Stimulated activated CD8-positive, alpha-beta memory T cell treated with anti-CD3 and anti-CD28 coated beads, Interleukin-7, amount 100 ng/mL, for 48 hours (primary cell): ENCODE measurements around the gene TCP1.
"Not testable (repeated sequence)": the region's sequence is repeated elsewhere in the genome, so short reads cannot be mapped to it uniquely, and the experiment has no call there.

Experiments used
- DNase-seq, 2 donors: peaks; one replicate each; pipeline ENCODE4 v3.0.0-alpha.2; 2020; ENCODE audit warnings: low read depth in 1 of 2; ENCODE audit errors: extremely low read depth in 1 of 2

TCP1 gene

DNA sequence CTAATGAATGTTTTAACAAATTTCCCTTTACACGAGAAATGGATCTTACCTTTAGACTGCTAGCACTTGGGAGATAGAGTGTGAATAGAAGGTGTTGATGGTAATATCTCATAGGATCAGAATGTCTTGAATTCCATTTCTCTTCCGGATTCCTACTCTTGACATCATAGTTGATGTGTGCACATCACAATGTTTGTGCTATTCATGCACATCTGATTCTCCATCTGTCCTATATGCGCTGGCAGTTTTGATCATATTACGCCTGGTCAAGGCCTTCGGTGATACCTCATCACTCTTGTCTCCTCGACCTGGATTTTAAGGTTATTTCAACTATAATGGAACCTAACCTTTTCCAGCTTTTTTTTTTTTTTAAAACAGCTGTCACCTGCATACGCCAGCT lies 44.3 kb downstream of the TCP1 start:
- DNase-seq, result no peak

DNA sequence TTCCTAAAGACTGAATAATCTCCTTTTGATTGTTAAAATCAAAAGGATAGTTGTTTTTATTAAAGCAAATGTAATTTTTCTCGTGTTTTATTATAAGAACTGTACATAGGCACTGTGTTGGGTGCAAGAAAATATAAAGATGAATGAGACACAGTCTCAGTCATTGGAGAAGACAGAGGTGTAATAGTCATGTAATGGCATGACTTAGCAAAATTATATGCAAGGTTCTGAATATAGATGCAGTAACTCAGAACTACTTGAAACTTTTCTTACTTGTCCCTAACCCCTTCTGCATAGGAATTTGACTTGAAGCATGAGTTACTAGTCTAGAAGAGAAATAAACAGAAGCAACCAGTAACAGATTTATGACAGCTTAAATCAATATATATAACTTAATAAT lies 47.2 kb downstream of the TCP1 start:
- no peak for DNase-seq

DNA sequence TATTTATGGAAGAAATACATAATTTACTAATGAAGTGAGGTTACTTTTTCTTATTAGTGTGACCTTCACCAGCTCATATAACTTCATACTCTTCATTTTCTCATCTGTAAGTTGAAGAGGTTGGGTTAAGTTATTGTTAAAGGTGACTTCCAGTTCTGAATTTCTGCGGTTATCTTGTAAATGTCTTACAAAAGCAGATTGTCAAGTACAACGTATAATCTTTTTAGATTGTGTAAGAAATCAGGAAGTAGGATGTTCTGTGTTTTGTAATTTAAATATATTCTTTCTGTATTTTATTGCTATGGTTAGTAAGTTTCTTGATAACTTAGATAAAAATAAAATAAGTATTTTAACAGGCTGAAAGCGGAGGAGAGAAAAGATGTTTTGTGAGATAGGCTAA lies 50.1 kb downstream of the TCP1 start:
- DNase-seq, result no peak

DNA sequence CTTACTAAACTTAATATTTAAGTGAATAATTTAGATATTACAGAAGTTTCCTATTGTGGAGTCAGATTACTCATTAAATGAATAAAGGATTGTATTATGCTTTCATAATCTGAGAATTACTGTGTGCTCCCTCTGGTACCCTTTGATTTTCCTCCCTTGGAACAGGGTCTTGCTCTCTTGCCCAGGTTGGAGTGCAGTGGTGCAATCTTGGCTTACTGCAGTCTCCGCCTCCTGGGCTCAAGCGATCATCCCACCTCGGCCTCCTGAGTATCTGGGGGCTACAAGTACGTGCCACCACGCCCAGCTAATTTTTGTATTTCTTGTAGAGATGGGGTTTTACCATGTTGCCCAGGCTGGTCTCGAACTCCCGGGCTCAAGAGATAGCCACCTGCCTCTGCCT lies 52.5 kb downstream of the TCP1 start:
- DNase-seq, result no peak

DNA sequence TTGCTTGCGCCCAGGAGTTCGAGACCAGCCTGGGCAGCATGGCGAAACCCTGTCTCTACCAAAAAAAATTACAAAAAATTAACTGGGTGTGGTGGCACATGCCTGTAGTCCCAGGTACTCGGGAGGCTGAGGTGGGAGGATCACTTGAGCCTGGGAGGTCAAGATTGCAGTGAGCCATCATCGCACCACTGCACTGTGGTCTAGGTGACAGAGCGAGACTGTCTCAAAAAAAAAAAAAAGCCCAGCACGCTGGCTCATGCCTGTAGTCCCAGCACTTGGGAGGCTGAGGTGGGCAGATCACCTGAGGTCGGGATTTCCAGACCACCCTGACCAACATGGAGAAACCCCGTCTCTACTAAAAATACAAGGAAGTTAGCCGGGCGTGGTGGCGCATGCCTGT lies 56.0 kb downstream of the TCP1 start:
- not testable (repeated sequence) for DNase-seq

DNA sequence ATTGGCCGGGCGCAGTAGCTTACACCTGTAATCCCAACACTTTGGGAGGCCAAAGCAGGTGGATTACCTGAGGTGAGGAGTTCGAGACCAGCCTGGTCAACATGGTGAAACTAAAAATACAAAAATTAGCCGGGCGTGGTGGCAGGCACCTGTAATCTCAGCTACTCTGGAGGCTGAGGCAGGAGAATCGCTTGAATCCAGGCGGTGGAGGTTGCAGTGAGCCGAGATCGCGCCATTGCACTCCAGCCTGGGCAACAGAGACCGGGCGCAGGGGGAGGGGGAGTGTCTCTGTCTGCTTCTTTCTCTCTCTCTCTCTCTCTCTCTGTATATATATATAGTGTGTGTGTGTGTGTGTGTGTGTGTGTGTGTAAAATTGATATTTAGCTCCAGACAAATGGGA lies 56.9 kb downstream of the TCP1 start:
- not testable (repeated sequence) for DNase-seq

DNA sequence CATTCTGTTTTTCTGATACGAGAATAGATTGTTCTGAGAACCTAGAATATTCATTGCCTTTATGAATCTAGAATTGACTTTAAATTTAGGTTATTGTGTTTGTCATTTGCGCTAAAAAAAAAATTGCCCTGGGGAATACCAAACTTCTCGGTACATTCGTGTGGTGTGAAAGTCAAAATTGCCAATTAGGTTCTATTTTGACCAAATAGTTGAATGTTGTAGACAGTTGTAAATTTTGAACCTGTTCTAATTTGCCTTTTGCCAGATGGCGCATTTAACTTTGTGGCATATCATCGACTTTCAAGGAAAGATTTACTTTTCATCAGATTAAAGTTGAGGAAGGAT lies 59.1 kb downstream of the TCP1 start:
- DNase-seq, result no peak

DNA sequence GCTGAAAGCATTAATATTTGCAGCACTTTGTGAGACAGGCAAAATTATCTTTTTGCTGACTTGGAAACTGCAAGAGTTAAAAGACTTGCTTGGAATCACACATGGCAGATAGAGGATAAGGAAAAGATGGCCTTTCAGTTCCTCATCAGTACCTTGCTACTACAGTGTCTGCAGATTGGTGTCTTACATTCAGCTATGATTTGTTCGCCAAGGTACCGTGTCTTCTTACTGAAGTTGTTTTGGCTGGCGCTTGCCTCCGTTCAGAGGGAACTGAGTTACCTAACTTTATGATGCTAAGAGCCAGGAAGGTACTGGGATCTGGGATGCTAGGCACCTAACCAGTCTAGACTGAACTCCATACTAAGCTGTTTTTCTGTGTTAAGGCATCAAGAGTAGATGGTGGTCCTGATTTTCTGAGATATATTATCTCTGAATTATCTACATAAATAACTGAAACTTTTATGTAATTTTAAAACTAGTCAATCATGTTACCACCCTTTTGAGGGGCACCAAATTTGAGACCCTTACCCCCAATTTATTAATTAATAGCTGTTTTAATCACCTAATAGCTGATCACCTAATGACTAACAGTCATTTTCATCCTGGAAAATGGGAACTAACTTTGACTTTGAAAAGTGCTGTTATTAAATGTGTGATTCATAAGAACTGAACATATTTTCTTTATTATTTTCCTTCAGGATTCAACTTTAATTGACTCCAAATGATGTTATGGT lies 59.6 kb downstream of the TCP1 start:
- no peak for DNase-seq

DNA sequence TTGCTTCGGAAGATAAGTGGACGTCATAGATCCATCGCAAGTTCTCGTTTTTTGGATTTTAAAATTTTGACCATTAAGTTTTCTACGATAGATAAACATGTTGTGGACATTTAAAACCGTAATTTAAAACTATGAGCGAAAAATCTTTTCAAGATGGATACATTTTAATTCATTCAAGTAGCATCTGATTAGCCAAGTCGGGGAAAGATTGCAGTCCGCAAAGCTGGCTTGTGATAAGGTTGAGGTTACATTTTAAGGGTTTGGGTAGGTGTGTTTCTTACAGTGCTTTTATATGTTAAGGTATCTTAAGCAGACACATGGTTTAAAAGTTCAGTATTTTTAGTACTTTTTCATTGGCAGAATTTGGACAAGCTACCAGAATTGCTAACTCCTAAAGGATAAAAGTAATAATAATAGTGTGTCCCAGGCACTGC lies 60.9 kb downstream of the TCP1 start:
- no peak for DNase-seq
